RKO (cell line): ENCODE measurements around the gene TRMT1.

Source experiments
- DNase-seq: peaks from one replicate; pipeline ENCODE4 v3.0.0-alpha.2; 2016; ENCODE audit warnings: low spot score

TRMT1 gene

DNA sequence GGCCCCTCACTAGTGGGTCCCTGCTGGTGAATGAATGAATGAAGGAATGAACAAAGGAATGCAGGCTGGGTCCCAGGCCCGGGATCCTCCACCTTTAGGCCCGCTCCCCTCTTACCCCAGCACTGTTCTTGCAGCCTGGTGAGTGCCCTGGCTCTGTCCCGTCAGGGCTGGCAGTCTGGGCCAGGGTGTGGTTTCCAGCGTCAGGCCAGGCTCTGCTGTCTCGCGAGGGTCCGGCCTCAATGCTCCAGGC lies 14.2 kb downstream of the TRMT1 start:
- no peak for DNase-seq

DNA sequence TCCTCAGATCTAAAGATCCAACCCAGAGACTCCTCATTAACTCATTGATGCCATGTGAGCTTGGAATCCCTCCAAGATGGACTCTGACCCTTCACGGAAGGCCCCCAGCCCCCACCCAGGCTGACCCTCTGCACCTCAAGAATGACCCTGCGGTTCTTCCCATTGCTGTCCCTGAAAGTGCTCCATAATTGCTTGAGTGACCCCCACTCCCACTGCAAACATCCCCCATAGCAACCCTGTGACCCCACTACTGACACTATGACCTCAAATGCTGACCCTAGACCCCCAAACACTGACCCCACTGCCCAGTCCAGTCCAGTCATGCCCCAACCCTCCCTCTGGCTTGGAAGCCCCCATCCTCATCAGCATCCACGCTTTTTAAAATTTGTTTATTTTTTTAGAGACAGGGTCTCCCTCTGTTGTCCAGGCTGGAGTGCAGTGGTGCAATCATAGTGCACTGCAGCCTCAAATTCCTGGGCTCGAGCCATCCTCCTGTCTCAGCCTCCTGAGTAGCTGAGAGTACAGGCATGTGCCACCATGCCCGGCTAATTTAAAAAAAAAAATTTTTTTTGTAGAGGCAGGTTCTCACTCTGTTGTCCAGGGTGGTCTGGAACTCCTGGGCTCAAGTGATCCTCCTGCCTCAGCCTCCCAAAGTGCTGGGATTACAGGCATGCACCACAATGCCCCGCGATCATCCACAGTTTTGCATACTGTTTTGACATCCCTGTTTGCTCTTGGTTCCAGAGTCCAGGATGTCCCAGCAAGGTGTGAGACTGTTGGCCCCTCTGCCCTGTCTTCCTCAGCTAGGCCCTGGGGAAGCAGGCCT lies 14.7 kb downstream of the TRMT1 start:
- no peak for DNase-seq

DNA sequence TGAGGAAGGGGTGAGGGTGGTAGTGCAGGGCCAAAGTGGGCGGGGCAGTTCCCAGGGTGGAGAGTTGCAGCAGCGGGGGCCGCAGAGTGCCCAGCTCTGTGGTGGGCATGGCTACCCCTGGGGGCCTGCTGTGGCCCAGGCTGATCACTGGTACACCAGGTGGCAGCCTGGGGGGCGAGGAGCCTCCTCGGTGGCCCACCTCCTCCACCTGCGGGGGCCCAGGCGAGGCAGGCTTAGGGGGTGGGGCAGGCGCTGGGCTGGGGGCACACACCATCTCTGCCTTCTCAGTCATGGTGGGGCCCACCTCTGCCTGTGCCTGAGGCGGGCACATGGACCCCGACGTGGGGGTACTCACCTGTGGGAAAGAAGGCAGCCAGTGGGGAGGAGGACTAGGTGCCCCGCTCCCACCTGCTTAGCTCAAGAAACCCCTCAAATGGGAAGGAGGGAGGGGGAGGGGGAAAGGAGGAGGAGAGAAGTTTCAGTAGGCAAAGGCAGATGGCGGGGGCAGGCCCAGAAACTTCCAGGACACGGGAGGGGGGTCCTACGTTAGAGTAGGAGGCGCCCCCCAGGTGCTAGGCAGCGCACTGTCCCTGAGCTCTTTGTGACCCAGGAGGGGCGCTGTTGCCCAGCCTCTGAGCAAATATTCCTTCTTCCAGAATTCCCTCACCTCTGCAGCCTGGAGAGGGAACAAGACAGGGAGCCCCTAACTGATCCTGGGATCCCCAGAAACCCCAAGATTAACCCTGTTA lies 15.5 kb downstream of the TRMT1 start:
- no peak for DNase-seq

DNA sequence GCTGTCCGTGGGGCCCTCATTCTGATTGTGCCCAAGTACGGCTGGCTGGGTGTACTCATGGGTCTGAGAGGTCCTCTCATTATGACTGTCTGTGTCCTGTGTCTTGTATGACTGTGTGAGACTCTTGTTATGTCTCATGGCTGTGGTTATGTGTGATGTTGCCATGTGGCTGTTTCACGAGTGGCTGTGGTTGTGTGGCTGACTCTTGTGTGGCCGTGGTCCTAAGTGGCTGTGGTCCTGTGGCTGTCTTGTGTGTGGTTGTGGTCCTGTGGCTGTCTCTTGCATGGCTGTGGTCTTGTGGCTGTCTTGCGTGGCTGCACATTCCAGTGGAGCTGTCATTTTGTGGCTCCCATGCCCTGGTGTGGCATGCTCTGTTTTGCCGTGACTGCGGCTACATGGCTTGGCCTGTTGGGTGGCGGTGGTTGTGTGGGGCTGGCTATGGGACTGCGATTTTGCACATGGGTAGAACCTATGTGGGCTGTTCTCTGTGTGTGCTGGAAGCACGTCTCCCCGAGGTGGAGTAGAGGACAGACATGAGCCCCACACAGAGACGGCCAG lies 16.4 kb downstream of the TRMT1 start:
- peak; percentile 47 for DNase-seq

DNA sequence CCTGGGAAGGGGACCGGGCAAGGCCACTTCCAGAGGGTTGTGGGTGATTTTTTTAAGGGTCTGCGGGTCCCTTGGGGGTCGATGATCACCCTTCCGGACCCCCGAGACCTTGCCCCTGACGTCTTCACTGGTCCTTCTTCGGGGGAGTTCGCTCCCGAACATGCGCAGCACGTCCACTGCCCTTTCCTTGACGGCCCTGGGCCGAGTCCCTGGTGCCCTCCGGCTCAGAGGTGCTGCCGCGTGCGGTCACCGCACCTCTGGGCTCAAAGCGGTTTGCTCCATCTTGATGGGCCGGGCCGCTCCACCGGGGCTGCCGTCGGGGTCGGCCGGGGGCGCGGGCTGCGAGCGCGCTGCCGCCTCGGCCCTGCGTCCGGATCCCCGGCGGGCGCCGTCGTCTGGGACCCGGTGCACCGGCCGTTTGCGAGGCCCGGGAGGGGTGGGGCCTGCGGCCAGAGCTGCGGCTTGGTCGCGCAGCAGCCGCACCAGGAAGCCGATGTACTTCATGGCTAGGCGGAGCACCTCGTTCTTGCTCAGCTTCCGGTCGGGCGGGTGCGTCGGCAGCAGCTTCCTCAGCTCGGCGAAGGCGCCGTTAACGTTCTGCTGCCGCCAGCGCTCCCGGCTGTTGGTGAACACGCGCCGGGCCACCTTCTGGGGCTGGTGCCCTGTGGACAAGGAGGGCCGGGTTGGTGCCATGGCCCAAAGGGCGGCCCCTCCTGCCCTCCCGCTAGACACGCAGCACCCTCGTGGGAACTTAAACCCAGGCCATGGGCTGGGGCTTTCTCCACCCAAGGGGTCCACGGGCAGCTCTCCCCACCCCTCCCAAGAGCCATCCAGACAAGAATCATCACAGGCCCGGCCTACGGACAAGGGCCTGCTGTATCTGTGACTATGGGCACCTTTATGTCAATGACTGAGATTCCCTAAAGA lies 17.2 kb downstream of the TRMT1 start:
- DNase-seq, result no peak

DNA sequence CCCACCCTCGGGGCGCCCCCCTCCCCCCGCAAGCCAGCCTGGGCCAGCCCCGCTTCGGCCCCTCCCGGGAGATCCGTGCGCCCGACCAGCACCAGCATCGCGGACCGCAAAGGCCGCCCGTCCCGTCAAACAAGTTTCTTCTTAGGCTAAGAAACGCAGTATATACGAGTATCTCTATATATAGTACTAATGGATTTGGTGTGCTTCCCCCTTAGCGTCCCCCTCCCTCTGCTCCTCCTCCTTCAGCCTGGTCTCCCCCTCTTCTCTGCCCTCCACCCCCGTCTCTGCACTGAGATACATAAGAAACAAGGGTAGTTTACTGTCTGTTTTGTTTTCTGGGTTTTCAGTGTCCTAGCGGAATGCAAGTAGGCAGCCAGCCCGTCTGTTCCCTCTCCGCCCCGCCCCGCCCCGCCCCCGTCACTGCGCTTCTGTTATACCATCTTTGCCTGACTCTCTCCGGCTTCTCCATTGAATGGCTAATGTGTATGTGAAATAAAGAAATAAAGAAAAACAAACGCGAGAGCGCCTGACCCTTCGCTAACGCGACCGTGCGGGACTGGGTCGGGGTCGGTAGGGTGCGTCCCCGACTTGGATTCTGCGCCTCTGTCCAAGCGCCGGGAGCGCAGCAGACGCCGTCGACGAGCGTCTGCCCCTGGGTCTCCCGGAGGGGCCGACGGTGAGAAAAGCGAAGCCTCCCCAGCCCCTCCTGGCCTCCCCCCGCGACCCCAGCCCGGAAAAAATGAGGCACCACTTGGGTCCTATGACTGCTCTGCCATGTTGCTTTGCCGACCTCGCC lies 18.1 kb downstream of the TRMT1 start:
- DNase-seq, result no peak

DNA sequence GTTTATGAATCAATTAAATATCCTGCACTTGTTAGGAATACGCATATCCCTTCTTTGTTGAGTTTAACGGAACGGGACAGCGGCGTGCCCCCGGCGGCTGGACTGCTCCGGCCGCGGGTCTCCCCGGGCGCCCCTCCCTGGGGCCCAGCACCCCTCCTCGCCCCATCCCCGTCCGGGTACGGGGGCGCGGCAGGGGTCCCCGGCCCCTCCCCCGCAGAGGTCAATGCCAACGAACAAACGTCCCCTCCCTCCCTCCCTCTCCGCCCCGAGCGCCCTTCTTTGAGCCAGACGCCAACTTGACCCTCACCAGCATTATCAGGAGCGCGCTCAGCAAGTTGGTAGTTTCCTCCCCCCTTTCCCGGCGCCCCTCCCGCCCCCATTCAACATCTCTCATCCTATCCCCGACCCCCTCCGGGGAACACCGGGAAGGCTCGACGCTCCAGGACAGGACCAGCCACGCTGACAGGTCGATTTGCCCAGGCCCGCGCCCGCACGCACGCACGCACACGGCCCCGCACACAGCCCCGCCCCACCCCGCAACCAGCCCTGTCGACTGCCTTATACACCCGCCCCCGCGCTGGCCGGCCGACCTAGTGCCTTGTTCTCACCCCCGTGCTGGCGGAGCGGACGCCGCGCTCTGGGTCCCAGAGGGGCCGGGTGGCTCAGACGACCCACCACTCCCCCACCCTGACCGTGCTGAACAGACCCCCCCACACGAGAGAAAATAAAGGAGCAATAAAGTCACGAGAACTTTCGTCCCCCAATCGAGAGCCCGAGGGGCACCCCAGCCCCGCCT lies 18.9 kb downstream of the TRMT1 start:
- DNase-seq, result no peak

DNA sequence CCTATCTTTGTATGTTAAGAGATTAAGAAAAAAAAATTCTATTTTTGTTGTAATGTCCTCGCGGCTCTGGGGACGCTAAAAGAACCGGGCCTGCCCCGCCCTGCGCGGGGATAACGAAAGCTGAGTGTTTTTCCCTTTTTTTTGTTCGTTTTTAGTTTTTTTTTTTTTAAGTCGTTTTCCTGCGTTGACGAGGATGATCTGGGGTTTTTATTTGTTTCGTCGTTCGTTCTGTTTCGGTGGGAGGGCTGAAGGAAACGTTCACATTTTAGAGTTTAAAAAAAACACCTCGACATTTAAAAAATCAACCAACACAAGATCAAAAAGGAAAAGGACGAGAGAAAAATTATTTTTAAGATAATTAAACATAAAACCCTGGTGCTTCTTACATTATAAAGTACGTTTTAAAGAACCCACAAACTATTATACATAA lies 19.5 kb downstream of the TRMT1 start:
- no peak for DNase-seq

DNA sequence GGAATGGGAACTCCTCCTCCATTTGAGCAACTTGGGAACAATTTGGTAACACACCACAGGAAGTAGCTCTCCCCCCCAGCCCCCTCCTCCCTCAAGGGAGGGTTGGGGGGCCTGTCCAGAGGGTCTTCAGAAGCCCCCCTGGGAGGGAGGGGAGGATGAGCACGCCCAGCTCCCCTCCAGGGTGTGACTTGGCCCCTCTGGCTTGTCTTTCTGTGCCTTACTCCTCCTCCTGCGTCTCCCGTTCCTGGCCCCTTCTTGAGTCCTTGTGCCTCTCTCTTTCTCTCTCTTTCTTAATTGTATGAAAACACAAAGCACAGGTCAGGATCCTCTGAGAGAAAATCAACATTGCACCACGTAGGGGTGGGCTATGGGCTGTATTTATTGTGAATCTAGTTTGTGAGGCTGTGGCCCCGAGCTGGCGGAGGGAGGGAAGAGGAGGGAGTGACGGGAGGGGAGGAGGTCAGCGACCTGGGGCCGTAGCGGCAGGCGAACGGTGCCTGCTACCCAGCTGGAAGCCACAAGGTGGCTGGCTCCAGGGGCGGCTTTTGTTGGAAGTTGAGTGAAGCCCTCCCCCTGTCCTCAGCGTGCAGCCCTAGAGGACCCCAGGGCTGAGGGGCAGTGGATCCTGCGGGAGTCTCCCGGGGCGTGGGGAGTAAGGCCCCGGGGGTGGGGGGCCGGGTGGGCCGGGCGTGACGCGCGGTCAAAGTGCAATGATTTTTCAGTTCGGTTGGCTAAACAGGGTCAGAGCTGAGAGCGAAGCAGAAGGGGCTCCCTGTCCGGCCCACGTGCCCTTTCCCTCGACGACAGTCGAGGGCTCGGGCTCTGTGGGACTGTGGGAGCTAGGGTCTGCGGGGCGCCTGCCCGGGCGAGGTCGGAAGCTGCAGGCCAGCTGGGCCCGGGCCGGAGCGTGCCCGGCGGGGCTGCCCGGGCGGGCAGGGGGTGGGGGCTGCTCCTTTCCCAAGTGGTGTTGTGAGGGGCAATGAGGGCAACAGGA lies 20.3 kb downstream of the TRMT1 start:
- DNase-seq, result no peak

DNA sequence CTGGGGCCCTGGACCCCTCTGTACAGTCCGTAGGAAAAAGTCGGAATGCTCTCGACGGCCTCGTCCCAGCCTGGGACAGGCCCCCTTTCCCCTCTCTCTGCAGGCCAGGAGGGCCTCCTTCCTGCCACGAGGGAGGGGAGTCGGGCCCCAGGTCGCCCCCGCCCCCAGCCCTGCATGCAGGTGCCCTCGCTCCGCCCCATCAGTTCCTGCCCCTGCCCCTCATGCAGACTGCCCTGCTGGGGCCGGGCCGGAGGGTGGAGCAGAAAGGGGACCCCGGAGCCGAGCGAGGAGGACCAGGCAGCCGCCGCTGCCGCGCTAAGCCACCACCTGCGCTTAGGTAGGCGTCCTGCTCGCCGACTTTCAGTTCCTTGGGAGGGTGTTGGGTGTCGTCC lies 21.2 kb downstream of the TRMT1 start:
- no peak for DNase-seq

DNA sequence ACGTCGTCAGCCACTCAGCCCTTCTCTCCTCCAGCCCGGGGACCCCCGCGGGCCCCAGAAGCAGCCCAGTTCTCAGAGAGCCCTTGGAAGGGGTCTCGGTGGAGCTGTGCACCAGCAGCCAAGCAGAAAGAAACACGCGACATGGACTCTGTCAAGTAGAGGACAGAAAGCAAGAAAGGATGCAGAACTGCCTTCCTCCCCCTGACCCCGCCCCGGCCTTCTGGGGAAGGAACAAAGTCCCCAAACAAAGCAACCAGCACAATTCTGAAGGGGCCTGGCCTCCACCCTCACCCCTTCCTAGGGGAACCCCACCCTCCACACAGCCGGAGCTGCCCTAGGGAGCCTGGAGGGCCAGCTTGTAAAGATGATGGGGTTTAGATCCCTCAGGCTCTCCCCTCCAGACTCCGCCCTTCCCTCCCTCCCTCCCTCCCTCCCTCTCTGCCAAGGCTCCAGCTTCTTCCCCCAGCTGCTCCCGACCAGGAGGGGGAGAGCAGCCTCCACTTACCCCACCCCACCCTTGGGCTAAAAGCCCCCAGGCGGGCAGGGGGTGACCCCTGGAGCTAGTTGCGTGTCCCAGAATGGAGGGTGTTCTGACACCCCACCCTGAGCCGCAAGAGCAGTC lies 21.7 kb downstream of the TRMT1 start:
- DNase-seq, result no peak

DNA sequence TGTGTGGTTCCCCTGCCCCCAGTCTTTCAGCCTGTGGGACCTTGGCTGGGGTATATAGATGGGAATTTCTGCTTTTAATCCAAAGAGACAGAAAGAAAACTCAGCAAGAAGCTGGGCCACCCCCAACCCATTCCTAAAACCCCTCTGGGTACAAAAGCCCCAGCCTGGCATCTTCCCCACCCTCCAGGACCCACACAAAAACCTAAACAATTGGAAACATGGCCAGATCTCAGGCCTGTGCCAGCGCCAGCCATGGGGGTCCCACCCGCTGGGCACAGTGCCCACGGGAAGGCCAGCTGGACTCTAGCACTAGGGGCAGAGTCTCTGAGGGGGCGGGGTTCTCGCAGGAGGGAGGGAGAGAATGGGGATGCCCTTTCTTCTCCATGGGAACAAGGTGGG lies 22.4 kb downstream of the TRMT1 start:
- no peak for DNase-seq

DNA sequence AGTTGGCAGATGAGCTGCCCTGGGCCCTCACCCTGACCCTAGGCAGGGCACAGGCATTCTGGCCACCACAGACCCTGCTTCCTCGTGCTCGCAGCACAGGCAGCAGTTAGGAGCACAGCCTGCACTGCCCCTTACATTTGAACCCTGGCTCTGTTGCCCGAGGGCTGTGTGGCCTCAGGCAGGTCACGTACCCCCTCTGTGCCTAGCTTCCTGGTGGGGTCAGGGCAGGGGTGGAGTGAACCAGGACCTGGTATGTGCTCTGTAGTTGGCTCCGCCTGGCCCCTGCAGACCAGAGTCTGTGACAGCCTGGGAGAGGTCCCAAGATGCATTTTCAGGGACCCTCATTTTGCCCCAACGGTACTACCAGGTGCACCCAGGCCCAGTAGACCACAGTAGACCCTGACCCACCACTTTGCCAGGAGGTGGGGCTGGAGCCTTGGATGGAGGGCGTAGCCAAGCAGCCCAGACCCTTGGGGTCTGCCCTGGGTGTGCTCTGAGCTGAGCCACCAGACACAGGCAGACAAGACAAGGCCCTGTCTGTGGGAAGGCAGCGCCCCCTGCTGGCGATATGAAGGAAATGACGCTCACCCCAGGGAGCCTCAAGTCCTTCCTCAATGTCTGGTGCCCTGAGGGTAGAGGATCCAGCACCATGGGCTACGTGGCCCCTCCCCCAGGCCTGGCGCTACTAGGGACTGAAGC lies 23.0 kb downstream of the TRMT1 start:
- DNase-seq, result peak; percentile 76

DNA sequence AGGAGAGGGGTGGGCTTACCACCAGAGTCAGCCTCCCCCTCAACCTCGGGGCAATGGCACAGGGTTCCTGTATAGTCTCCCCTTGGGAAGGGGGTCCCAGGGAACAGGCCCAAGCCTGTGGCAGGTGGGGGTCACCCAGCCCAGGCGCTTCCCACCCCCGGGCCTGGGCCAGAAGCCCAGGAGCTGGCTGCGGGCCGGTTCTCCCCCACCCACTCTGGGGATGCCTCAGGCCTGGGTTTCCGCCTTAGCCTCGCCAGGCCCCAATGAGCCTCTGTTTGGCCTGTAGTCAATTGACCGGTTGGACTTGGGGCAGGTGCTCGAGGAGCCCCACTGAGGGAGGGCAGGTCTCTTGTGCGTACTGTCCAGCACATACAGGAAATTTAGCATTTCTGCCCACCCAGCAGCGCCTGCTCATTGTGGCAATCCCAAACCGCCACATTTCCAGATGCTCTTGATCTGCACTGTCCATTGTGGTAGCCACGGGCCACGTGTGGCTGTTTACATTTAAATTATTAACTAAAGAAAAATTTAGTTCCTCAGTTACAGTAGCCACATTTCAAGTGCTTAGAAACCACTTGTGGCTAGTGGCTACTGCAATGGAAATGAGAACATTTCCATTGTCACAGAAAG lies 23.8 kb downstream of the TRMT1 start:
- no peak for DNase-seq

DNA sequence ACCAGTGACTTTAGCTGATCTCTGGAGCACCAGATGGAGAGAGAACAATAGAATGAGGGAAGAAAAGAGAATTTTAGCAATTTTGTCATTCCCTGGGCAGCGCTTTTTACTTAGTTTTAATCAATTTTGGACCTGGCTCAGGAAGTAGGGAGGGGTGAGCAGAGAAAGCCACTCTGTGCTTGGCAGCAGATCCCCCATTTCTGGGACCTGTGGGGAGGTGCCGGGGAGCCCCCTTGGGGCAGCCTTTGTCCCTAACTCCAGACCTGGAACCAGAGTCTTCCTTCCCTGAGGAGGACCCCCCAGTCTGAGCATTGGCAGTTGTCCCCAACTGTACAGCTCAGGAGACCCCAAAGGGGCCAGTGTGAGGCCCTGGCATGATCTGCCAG lies 24.4 kb downstream of the TRMT1 start:
- DNase-seq, result no peak

DNA sequence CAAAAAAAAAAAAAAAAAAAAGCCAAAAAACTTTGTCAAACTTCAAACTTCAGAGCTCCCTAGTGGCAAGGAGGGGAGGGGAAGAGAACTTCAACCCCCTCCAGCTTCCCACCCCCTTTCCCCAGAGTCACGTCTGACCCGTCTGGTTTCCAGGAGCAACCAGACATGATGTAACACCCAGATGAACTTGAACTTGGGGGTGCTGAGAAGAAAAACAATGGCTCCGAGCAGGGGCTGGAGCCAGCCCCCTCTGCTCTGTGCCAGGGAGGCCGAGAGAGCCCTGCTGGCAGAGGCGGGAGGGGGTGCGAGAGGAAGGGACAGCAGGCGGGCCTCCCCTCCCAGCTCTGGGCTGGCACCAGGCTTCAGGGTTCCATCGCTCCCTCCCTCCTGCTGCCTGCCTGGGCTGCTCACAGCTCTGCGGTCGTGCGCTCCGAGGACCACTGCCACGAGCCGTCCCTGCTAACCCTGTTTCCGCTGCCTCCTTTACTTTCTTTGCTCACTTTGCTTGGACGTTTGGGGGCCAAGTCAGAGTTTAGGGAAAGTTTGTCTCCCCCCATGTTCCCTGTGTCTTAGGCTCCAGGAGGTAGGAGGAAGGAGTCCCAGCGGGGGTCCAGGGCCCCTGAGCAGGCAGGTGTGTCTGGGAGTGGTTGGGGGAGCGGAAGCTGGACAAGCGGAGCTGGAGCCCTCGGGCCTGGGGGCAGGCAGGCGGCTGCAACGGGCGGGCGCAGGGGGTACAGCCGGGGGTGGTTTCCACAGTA lies 25.0 kb downstream of the TRMT1 start:
- DNase-seq, result no peak
